ENCODE results near the gene STK32C. TPM values are rescaled to one million over a fixed set of nuclear protein-coding genes. Genes with fewer than 3 reads are reported as not detected.

The STK32C gene
- total RNA-seq, 1 donor, result 6.7 TPM

GRCh38 chr10:132247943-132248342, 59.8 kb downstream of the STK32C start:
- no peak for DNase-seq (ENCODE audit: low read depth)
- no peak for TF ChIP-seq CTCF (IDR thresholded peaks at IDR 0.05; ENCODE audit: insufficient read depth, low read length)
- no peak overlapping the region for H3K4me3 ChIP-seq (ENCODE audit: low read depth, low read length)

- no peak overlapping the region for H3K4me3 ChIP-seq (ENCODE audit: low read depth, low read length)
- no peak for TF ChIP-seq CTCF (IDR thresholded peaks at IDR 0.05; ENCODE audit: insufficient read depth, low read length)
- DNase-seq (ENCODE audit: low read depth), result no peak
Measured at GRCh38 chr10:132246296-132246695, 61.5 kb downstream of the STK32C start.

GRCh38 chr10:132245056-132245455, 62.7 kb downstream of the STK32C start:
- DNase-seq (ENCODE audit: low read depth), result no peak
- no peak overlapping the region for H3K4me3 ChIP-seq (ENCODE audit: low read depth, low read length)
- no peak for TF ChIP-seq CTCF (IDR thresholded peaks at IDR 0.05; ENCODE audit: insufficient read depth, low read length)

GRCh38 chr10:132243626-132244025, 64.1 kb downstream of the STK32C start:
- no peak for DNase-seq (ENCODE audit: low read depth)
- H3K4me3 ChIP-seq (ENCODE audit: low read depth, low read length), result no peak overlapping the region
- TF ChIP-seq CTCF (IDR thresholded peaks at IDR 0.05; ENCODE audit: insufficient read depth, low read length), result no peak

- no peak for DNase-seq (ENCODE audit: low read depth)
- no peak for TF ChIP-seq CTCF (IDR thresholded peaks at IDR 0.05; ENCODE audit: insufficient read depth, low read length)
- H3K4me3 ChIP-seq (ENCODE audit: low read depth, low read length), result no peak overlapping the region
Measured at GRCh38 chr10:132243141-132243540, 64.6 kb downstream of the STK32C start.

GRCh38 chr10:132242103-132242840, 65.5 kb downstream of the STK32C start:
- DNase-seq (ENCODE audit: low read depth), result no peak
- H3K4me3 ChIP-seq (ENCODE audit: low read depth, low read length), result no peak overlapping the region

More at GRCh38 chr10:132242103-132242840, 65.5 kb downstream of the STK32C start:
- no peak for TF ChIP-seq CTCF (IDR thresholded peaks at IDR 0.05; ENCODE audit: insufficient read depth, low read length)
